GM23248 (cell line): ENCODE data around the gene ANLN. TPM values are rescaled to one million over a fixed set of nuclear protein-coding genes. Genes with fewer than 3 reads are reported as not detected.
A peak's percentile ranks its signal among the peaks of the same experiment; 100 is the strongest.

ENCODE experiments used
- DNase-seq: peaks from one replicate; pipeline ENCODE4 v3.0.0-alpha.2; 2015
- H2AFZ ChIP-seq: fragments of 200-600 bp; sonication (generic); 2 replicates; pipeline ENCODE4 v1.6.1; 2016; ENCODE audit warnings: antibody characterized with exemption
- H3F3A ChIP-seq: fragments of 200-600 bp; sonication (generic); 2 replicates; pipeline ENCODE4 v1.6.1; 2016; ENCODE audit warnings: mild to moderate bottlenecking, antibody characterized with exemption, mixed run types; ENCODE audit not compliant: insufficient read depth
- H3K27ac ChIP-seq: fragments of 200-600 bp; sonication (generic); 2 replicates; pipeline ENCODE4 v1.5.1; 2016; ENCODE audit warnings: mild to moderate bottlenecking
- H3K27me3 ChIP-seq: fragments of 200-600 bp; sonication (generic); replicated peaks from 2 replicates; pipeline ENCODE4 v1.6.1; 2016; ENCODE audit warnings: mild to moderate bottlenecking; ENCODE audit not compliant: insufficient read depth
- H3K36me3 ChIP-seq: fragments of 200-600 bp; sonication (generic); 2 replicates; pipeline ENCODE4 v1.6.1; 2016; ENCODE audit warnings: low read depth, mild to moderate bottlenecking
- H3K4me1 ChIP-seq: fragments of 200-600 bp; sonication (generic); 2 replicates; pipeline ENCODE4 v1.6.1; 2016; ENCODE audit warnings: mild to moderate bottlenecking; ENCODE audit not compliant: insufficient read depth
- H3K4me2 ChIP-seq: fragments of 200-600 bp; sonication (generic); one replicate; pipeline ENCODE4 v1.6.1; 2016; ENCODE audit warnings: mild to moderate bottlenecking; ENCODE audit not compliant: unreplicated experiment
- H3K4me3 ChIP-seq: fragments of 200-600 bp; sonication (generic); 2 replicates; pipeline ENCODE4 v1.5.1; 2016; ENCODE audit warnings: mild to moderate bottlenecking
- H3K79me2 ChIP-seq: fragments of 200-600 bp; sonication (generic); 2 replicates; pipeline ENCODE4 v1.6.1; 2016; ENCODE audit warnings: mild to moderate bottlenecking; ENCODE audit not compliant: insufficient read depth
- H3K9ac ChIP-seq: fragments of 200-600 bp; sonication (generic); 2 replicates; pipeline ENCODE4 v1.6.1; 2016; ENCODE audit warnings: mild to moderate bottlenecking
- H3K9me2 ChIP-seq: fragments of 200-600 bp; sonication (generic); 2 replicates; pipeline ENCODE4 v1.6.1; 2016; ENCODE audit warnings: mixed run types, mild to moderate bottlenecking, moderate library complexity; ENCODE audit not compliant: insufficient read depth
- H3K9me3 ChIP-seq: fragments of 200-600 bp; sonication (generic); one replicate; pipeline ENCODE4 v1.6.1; 2017; ENCODE audit warnings: low read depth
- H4K20me1 ChIP-seq: fragments of 200-600 bp; sonication (generic); 2 replicates; pipeline ENCODE4 v1.6.0; 2016; ENCODE audit not compliant: insufficient read depth
- EZH2 ChIP-seq: fragments of 200-600 bp; sonication (generic); IDR thresholded peaks from 2 replicates; pipeline ENCODE4 v1.6.1; 2018; ENCODE audit warnings: antibody characterized with exemption, mild to moderate bottlenecking; ENCODE audit not compliant: insufficient read depth, poor library complexity, severe bottlenecking
- EZH2phosphoT487 ChIP-seq: fragments of 200-600 bp; sonication (generic); IDR thresholded peaks from 2 replicates; pipeline ENCODE4 v1.6.1; 2018; ENCODE audit warnings: antibody characterized with exemption, moderate library complexity, mild to moderate bottlenecking, low read depth; ENCODE audit not compliant: insufficient read depth
- WGBS, 2 experiments: methylation state at CpG; one replicate each; pipeline ENCODE4 v1.1.6; 2015 to 2017; ENCODE audit warnings: low lambda C conversion rate in 2 of 2, low coverage in 1 of 2; ENCODE audit errors: missing lambda C conversion rate in 2 of 2; 5-methylcytosine and 5-hydroxymethylcytosine counted together
- in situ Hi-C: fragments of 300-500 bp; cut with MboI; formaldehyde crosslinking; loops from 2 replicates; pipeline ENCODE4 v1.15.0; 2020
- polyA plus RNA-seq: library from polyadenylated mRNA; unstranded; fragments of >200 nt; fragmentation: Nextera tagmentation; extraction: Ambion mirVana; gene quantifications from 2 replicates; pipeline ENCODE4 v1.2.1, GENCODE V29; 2016
- total RNA-seq: library from RNA; depleted of rRNA; stranded (reverse); fragments of >200 nt; shearing (Covaris generic); gene quantifications from 2 replicates; pipeline ENCODE4 v1.2.3, GENCODE V29; 2014

Gene ANLN
- total and polyA plus RNA-seq, 2 experiments from 2014 or later: 38.4 to 55.6 TPM

DNA sequence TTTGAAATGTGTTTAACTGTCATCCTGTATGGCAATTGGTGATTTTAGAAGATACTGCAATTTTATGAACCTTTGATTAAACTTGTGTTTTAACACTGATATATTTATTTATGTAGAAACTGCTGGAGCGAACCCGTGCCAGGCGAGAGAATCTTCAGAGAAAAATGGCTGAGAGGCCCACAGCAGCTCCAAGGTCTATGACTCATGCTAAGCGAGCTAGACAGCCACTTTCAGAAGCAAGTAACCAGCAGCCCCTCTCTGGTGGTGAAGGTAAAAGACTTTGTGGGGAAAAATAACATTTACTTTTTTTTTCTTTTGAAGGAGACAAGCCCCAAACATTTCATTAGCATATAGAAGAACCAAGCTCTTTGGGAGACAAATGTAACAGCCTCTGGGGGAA lies 6.5 kb downstream of the ANLN start:
- no peak overlapping the region for H3K4me2 ChIP-seq
- no peaks in the 10 kb centered on the region for H3K27me3 ChIP-seq
- H3K9me3 ChIP-seq: no peaks in the 10 kb centered on the region
- H3K9me2 ChIP-seq: no peaks in the 10 kb centered on the region
- peaks cover 6% of the 10 kb centered on the region; the same call in 1 of the 2 replicates for H3K36me3 ChIP-seq
- TF ChIP-seq EZH2 (no peak), EZH2phosphoT487 (no peak)
- H4K20me1 ChIP-seq: no peaks in the 10 kb centered on the region
- peaks cover 35% of the 10 kb centered on the region for H3K4me1 ChIP-seq
- peaks cover 96% of the 10 kb centered on the region for H3K79me2 ChIP-seq
- no peak overlapping the region for H3K4me3 ChIP-seq
- peaks cover 17% of the 10 kb centered on the region for H3F3A ChIP-seq
- 0 out of 2 replicates have a peak overlapping the region, but pooled peaks have one; percentile 26 for H2AFZ ChIP-seq
- no peak overlapping the region for H3K27ac ChIP-seq
- DNase-seq: no peak
- WGBS, 2 experiments: 97% methylated on average over 4 of the region's 4 CpGs
- in situ Hi-C loops: no loop called here
- no peak overlapping the region for H3K9ac ChIP-seq

DNA sequence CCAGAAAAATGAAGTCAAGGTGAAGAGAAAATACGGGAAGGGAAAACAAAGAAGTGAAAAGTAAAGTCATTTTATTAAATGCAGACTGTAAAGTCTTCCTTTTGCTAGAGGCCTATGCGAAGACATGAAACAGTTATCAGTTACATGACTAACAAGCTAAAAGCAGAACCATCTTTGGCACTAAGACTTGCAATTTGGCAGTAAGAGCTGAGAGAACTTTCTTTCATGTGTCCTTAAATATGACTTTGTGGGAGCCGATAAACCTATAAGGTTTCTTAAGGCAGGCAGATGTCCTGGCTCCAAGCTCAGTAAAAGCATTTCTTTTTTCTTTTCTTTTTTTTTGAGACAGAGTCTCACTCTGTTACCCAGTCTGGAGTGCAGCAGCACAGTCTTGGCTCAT lies 10.4 kb downstream of the ANLN start:
- Histone ChIP-seq H3K4me1 (peaks cover 5% of the 10 kb centered on the region), H3F3A (no peaks in the 10 kb centered on the region), H3K36me3 (peaks cover 6% of the 10 kb centered on the region; the same call in 1 of the 2 replicates), H3K4me3 (no peak overlapping the region), H2AFZ (no peak overlapping the region), H3K9ac (no peak overlapping the region), H3K27ac (no peak overlapping the region), H4K20me1 (no peaks in the 10 kb centered on the region), H3K79me2 (peaks cover 84% of the 10 kb centered on the region), H3K27me3 (no peaks in the 10 kb centered on the region), H3K9me3 (no peaks in the 10 kb centered on the region), H3K4me2 (no peak overlapping the region), H3K9me2 (no peaks in the 10 kb centered on the region)
- WGBS, 2 experiments: 95 to 100% methylated on average over 3 of the region's 3 CpGs
- in situ Hi-C loops: no loop called here
- TF ChIP-seq EZH2phosphoT487 (no peak), EZH2 (no peak)
- DNase-seq: peak; percentile 23

DNA sequence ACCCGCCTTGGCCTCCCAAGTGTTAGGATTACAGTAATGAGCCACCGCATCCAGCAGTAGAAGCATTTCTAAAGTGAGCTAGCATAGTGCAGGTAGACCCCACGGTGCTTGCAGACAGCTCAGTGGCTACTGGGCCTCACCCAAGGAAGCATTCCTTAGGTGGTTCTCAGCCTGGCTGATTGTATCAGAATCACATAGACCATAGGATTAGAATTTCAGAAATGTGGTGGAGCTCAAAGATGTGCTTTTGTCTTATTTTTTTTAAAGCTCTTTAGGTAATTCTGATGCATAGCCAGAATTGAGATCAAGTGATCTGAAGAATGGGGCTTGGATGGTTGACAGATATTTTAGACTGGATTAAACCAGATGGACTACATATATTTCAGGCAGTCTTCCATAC lies 10.9 kb downstream of the ANLN start:
- Histone ChIP-seq H3K27me3 (no peaks in the 10 kb centered on the region), H3F3A (no peaks in the 10 kb centered on the region), H3K4me1 (peaks cover 5% of the 10 kb centered on the region), H3K79me2 (peaks cover 84% of the 10 kb centered on the region), H3K9me2 (no peaks in the 10 kb centered on the region), H3K4me2 (peak overlapping the region; percentile 16), H4K20me1 (no peaks in the 10 kb centered on the region), H3K9me3 (no peaks in the 10 kb centered on the region), H2AFZ (no peak overlapping the region), H3K36me3 (peaks cover 6% of the 10 kb centered on the region; the same call in 1 of the 2 replicates), H3K27ac (no peak overlapping the region), H3K9ac (no peak overlapping the region), H3K4me3 (no peak overlapping the region)
- in situ Hi-C loops: no loop called here
- WGBS, 2 experiments: 88 to 92% methylated on average over 3 of the region's 3 CpGs
- TF ChIP-seq EZH2: no peak
- TF ChIP-seq EZH2phosphoT487: no peak
- DNase-seq: peak; percentile 45

DNA sequence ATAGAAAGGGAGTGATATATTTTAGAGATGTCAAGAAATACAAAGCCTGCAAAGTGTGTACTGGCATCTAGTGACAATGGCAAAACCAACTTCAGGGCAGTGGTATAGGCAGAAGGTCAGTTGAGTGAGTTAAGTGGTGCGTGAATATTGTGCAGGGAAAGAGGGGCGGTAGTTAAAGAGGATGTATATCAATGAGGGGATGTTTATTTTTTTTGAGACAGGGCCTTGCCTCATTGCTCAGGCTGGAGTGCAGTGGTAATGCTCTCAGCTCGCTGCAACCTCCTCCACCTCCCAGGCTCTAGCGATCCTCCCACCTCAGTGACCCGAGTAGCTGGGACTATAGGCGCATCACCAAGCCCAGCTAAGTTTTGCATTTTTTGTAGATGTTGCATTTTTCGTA lies 13.8 kb downstream of the ANLN start:
- H3K4me1 ChIP-seq: peaks cover 5% of the 10 kb centered on the region
- H3K9me3 ChIP-seq: no peaks in the 10 kb centered on the region
- H3F3A ChIP-seq: no peaks in the 10 kb centered on the region
- H3K79me2 ChIP-seq: peaks cover 75% of the 10 kb centered on the region
- H3K9me2 ChIP-seq: no peaks in the 10 kb centered on the region
- DNase-seq: no peak
- 96 to 100% methylated on average over 7 of the region's 7 CpGs for WGBS, 2 experiments
- H4K20me1 ChIP-seq: no peaks in the 10 kb centered on the region
- no peaks in the 10 kb centered on the region for H3K27me3 ChIP-seq
- H3K27ac ChIP-seq: no peak overlapping the region
- H3K4me3 ChIP-seq: no peak overlapping the region
- peaks cover 12% of the 10 kb centered on the region; the same call in 1 of the 2 replicates for H3K36me3 ChIP-seq
- TF ChIP-seq EZH2 (no peak), EZH2phosphoT487 (no peak)
- in situ Hi-C loops: no loop called here
- H3K9ac ChIP-seq: no peak overlapping the region
- H2AFZ ChIP-seq: no peak overlapping the region
- no peak overlapping the region for H3K4me2 ChIP-seq
